RKO (cell line): ENCODE data around the gene OGT.
"Not testable (repeated sequence)": the region's sequence is repeated elsewhere in the genome, so short reads cannot be mapped to it uniquely, and the experiment has no call there.

ENCODE experiments used
- DNase-seq: peaks from one replicate; pipeline ENCODE4 v3.0.0-alpha.2; 2016; ENCODE audit warnings: low spot score

OGT gene

DNA sequence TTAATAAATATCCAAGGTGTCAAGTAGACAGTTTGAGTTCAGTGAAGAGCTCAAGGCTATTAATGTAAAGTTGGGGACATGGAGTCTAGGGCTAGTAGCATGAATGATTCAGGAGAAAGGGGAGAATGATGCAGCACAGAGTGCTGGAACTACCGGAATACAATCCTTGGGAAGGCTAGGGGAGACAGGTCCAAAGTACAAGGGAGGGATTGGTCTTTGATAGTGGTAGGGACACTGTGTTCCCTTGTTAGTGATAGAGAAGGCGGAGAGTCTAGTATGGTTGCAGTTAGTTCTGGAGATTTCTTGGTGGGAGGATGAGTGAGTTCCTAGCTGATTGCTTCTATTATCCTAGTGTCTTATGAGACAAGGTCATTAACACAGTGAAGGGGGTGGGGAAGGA, 54.0 kb downstream of the OGT start:
- DNase-seq: no peak

DNA sequence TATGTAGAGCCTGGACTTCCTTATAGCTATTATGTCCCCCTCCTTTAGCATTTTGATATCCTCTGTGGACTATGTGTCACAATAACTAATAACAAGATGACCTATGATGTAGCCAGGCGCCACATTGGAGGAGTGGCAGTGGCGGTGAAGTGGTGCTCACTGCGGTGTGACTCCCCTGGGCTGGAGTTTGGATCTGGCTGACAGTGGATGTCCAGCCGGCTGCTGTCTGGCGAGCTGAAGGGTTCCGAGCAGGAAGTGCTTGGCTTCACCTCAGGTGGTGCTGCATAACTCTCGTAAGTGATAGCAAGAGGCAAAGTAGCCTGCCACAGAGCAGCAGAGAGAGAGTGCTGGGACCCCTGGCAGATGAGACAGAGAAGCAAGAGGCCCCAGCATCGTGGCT, 60.3 kb downstream of the OGT start:
- not testable (repeated sequence) for DNase-seq

DNA sequence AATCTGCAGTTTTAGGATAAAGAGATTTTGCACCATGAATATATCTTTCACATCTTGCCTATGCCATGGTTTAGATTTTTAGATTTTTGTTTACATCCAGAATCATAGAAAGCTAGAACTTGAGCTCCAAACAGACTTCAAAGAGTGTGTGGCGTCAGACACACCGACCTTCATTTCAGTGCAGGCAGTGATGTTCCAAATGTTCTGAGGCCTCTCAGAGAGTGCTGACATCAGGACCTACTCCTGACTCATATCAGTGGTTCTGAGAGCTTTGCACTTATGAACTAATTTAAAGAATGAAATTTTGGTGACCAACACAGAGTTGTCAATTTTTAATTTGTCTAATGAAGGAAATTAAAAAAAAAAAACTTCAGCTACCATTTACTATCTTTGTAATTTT, 67.1 kb downstream of the OGT start:
- no peak for DNase-seq

DNA sequence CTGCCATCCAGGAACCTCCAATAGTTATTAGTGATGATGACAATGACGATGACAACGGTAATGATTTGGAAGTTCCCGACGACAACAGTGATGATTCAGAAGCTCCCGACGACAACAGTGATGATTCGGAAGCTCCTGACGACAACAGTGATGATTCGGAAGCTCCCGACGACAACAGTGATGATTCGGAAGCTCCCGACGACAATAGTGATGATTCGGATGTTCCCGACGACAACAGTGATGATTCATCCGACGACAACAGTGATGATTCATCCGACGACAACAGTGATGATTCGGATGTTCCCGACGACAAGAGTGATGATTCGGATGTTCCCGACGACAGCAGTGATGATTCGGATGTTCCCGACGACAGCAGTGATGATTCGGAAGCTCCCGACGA, 70.7 kb downstream of the OGT start:
- peak; percentile 12 for DNase-seq

DNA sequence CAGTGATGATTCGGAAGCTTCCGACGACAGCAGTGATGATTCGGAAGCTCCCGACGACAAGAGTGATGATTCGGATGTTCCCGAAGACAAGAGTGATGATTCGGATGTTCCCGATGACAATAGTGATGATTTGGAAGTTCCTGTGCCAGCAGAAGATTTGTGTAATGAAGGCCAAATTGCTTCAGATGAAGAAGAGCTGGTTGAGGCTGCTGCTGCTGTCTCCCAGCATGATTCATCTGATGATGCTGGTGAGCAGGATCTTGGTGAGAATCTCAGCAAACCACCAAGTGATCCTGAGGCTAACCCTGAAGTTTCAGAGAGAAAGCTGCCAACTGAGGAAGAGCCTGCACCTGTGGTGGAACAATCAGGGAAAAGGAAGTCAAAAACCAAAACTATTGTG, 71.2 kb downstream of the OGT start:
- DNase-seq: peak; percentile 30

DNA sequence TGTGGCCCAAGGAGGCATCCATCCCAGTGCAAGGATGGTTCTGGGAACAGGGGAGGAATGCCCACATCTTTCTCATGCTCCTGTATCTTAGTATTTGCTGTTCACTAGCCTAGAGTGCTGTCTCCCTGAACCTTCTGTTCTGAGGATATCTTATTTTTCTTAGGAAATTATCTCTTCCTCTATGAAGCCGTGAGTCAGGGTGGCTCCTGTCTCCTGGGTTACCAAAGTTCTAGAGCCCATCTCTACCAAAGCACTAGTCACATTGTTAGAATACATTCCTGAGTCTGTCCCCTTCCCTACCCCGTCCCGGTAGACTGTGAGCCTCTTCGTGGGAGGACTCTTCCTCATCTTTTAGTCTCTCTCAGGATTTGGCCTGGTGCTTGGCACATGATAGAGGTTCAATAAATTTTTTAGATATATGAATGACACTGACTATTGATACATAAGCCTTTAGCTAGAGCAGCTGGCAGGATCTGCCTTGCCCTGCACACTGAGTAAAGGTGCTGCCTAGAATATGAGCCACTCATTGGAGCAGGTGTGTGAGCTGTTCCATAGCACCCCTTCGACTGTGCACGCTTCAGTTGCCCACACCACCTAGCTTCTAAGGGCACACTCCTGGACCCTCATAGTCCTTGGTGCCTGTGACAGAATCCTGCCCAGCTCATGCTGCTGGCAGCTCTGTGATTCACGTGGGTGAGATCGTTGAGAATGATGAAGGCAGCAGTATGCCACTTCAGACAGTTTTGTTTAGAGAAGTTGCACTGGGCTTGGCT, 72.1 kb downstream of the OGT start:
- no peak for DNase-seq

- DNase-seq: no peak
These were observed 73.8 kb downstream of the OGT start for GRCh38 chrX:71606536-71607216.

- DNase-seq: no peak
These were observed 74.6 kb downstream of the OGT start for GRCh38 chrX:71607488-71607887.

DNA sequence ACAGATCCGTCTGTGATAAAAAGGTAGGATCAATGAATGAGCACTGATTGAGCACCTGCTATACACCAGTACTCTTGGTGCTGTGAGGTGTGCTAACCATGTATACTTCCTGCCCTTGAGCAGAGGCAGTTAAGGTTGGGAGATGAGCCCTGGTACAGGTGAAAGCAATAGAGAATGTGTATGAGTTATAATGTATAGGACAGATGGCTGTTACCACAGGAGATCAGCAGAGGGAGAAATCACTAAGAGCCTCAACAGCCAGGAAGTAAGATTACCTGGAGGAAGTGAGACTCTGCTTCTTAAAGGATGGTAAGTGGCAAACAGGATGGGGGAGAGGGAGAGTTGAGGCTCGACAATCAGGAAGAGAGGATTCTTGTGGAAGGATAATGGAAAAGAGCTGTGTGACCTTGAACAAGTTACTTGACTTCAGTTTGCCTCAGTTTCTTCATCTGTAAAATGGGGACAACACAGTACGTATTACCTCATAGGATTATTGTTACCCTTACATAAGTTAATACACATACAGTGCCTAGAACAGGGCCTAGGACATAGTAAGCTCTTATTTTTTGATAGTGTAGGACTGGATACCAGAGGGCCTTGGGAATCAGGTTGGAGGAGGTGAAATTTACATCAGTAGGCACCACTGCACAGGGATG, 76.3 kb downstream of the OGT start:
- DNase-seq: no peak

DNA sequence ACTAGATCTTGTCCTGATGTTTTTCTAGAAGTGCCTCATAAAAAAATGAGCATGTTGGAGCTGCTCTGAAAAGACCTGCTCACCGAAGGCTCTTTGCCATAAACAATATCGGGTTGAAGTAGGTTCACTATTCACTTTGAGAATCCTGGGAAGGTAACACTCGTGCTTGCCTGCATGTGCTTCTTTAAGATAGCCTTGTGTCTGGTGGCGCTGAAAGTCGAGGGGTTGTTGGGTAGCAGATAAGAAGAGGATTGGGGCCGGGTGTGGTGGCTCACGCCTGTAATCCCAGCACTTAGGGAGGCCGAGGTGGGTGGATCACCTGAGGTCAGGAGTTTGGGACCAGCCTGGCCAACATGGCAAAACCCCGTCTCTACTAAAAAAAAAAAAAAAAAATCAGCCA, 78.8 kb downstream of the OGT start:
- DNase-seq: not testable (repeated sequence)

DNA sequence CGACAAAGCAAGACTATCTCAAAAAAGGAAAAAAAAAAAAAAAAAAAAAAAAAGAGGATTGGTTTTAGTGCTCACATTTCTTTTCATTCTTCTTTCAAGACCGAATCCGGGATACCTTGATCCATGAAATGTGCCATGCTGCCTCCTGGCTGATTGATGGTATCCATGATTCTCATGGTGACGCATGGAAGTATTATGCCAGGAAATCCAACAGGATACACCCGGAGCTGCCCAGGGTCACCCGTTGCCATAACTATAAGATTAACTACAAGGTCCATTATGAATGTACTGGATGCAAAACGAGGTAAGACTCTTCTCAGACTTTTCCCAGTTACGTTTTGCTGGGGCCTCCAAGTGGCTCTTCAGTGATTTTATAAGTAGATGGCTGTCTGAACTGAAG, 79.4 kb downstream of the OGT start:
- DNase-seq: no peak

- DNase-seq: no peak
These were observed 82.2 kb downstream of the OGT start for GRCh38 chrX:71615056-71615455.

DNA sequence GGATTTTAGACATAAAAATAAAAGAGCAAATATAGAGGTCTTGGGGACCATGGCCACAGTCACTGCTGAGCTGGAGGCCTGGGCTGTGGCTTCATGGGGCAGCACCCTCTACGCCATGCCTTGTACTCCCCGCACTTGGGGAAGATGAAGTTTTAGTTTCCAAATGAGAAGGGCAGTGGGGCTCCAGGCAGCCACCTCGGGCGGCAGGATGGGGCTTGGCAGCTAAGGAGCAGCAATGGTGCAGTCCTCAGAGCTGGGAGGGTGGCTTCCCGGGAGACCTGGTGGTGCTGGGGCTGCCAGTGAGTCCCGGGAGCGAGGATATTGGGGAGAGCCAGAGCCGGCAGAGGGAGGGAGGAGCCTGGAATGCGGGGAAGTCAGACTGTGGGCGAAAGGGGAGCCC, 83.0 kb downstream of the OGT start:
- no peak for DNase-seq

DNA sequence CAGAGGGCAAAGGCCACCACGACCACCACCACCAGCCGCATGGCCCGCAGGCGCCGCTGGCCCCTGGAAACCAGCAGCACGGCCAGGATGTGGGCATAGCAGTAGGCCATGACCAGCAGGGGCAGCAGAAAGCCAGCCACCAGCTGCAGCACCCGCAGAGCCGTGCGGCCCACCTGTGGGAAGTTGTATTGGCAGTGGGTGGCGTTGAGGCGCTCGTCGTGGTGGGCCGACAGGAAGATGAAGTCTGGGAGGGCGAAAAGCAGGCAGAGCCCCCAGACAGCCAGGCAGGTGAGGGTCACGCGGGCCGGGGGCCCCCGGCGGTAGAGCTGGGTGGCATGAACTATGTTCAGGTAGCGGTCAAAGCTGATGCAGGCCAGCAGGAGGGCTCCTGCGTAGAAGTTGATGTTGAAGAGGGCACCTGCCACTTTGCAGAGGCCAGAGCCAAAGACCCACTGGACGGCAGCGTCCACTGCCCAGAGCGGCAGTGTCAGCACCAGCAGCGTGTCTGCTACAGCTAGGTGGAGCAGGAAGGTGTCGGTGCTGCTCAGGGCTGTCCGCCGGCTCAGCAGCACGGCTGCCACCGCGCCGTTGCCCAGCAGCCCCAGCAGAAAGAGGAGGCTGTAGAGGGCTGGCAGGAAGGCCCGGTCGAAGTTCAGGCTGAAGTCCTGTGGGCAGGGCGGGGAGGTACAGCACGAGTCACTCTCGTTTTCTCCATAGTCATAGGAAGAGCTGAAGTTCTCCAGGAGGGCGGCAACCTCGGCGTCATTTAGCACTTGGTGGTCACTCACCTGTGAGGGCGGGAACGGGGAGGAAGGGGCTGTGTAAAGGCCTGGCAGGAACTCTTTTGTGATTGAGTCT, 84.0 kb downstream of the OGT start:
- no peak for DNase-seq

DNA sequence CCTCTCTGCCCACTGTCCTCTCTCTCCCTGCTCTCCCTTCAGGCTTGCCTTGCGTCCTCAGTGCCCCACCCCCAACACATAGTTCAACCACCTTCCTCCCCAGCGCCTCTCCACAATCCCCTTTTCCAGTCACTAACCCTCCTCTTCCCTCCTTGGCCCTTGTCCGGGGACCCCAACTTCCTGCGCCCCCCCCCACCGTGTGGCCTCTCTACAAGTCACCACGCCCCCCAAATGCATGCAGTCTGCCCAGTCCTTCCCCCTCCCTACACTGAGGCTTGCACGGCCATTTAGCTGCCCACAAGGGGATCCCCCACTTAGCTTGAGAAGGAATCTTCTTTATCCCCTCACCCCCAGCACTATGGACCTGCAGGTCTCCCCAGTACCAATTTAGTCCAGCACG, 84.8 kb downstream of the OGT start:
- no peak for DNase-seq

DNA sequence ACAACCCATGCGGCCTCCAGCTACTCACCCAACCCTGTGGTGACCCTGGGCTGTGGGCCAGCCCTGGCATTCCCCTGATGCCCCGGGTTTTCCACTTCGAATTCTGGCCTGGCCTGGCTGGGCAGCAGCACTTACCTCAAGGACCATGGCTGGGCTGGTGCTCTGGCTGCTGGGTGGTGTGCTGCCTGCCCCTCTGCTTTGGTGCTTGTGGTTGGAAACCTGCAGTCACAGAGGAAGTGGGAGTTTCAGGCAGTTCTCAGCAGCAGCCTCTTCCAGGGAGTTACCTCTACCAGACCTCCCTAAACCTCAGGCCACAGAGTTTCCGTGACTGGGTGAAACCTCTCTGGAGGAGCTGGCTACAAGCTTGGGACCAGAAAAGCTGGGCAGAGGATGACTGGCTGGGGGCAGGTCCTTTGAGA, 85.4 kb downstream of the OGT start, which contains the start of gene CXCR3:
Gene CXCR3, minus strand, starts transcription at position 209 of the 419 bp plus-strand sequence. Its CDS starts 62 bp downstream, at position 147.
- no peak for DNase-seq

DNA sequence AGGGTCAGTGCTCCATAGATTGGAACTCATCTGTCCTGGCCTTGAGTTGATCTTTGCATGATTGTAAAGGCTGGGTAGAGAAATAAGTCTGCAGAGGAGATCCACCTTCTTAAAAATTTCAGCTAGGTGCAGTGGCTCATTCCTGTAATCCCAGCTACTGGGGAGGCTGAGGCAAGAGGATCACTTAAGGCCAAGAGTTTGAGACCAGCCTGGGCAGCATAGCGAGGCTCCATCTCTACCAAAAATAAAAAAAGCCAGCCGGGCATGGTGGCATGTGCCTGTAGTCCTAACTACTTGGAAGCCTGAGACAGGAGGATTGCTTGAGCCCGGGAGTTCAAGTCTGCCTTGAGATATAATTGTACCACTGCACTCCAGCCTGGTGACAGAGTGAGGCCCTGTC, 85.9 kb downstream of the OGT start:
- DNase-seq: no peak

GRCh38 chrX:71619193-71619592, 86.3 kb downstream of the OGT start:
- no peak for DNase-seq

GRCh38 chrX:71619986-71620385, 87.1 kb downstream of the OGT start:
- no peak for DNase-seq

- DNase-seq: no peak
These were observed 88.7 kb downstream of the OGT start for GRCh38 chrX:71621603-71622002.

GRCh38 chrX:71622032-71622575, 89.2 kb downstream of the OGT start:
- DNase-seq: no peak
